T-helper 9 cell (primary cell): ENCODE results near the gene ZAR1L.
A peak's percentile ranks its signal among the peaks of the same experiment; 100 is the strongest.
"Not testable (repeated sequence)": the region's sequence is repeated elsewhere in the genome, so short reads cannot be mapped to it uniquely, and the experiment has no call there.

ENCODE experiments used
- DNase-seq: peaks from one replicate; pipeline ENCODE4 v3.0.0-alpha.2; 2020
- total RNA-seq, 2 donors: gene quantifications; one replicate each; lab custom pipeline; 2026; lab: John Stamatoyannopoulos, UW

ZAR1L gene
- 0 to 0.48 reads per million in 2 donors for total RNA-seq

DNA sequence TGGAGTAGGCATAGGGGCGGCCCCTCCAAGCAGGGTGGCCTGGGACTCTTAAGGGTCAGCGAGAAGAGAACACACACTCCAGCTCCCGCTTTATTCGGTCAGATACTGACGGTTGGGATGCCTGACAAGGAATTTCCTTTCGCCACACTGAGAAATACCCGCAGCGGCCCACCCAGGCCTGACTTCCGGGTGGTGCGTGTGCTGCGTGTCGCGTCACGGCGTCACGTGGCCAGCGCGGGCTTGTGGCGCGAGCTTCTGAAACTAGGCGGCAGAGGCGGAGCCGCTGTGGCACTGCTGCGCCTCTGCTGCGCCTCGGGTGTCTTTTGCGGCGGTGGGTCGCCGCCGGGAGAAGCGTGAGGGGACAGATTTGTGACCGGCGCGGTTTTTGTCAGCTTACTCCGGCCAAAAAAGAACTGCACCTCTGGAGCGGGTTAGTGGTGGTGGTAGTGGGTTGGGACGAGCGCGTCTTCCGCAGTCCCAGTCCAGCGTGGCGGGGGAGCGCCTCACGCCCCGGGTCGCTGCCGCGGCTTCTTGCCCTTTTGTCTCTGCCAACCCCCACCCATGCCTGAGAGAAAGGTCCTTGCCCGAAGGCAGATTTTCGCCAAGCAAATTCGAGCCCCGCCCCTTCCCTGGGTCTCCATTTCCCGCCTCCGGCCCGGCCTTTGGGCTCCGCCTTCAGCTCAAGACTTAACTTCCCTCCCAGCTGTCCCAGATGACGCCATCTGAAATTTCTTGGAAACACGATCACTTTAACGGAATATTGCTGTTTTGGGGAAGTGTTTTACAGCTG lies at the start of gene ZAR1L, which contains the start of gene BRCA2:
Gene ZAR1L, minus strand, starts transcription at position 126 of the 790 bp plus-strand sequence. CDS start 3,438 bp downstream, outside the sequence.
Gene BRCA2, plus strand, starts transcription at position 271 of the 790 bp plus-strand sequence. CDS start 953 bp downstream, outside the sequence.
- peak; percentile 78 for DNase-seq

GRCh38 chr13:32362574-32362973 lies 47.4 kb upstream of the ZAR1L start:
- DNase-seq, result no peak

- not testable (repeated sequence) for DNase-seq
Measured at GRCh38 chr13:32355935-32356334, 40.8 kb upstream of the ZAR1L start.

GRCh38 chr13:32354040-32354439 lies 38.9 kb upstream of the ZAR1L start:
- no peak for DNase-seq

GRCh38 chr13:32350839-32351441 lies 35.8 kb upstream of the ZAR1L start:
- DNase-seq, result not testable (repeated sequence)

DNA sequence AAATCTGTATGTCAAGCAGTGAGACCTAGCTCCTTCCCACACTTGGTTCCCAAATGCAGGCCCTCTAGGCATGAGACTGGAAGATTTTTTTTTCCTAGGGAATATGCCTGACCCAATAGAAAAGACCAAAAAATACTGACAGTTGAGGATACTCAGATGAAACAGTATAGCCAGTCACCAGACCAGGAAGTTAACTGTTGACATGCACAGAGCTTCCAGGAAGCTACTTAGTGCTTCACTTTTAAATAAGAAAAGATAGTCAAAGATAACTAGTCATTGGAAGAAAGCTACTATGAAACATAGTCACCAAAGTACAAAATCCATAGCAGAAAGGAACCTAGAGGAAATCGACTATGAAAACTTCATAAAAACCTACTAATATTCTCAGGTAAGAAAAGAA lies 32.5 kb upstream of the ZAR1L start:
- DNase-seq, result no peak

DNA sequence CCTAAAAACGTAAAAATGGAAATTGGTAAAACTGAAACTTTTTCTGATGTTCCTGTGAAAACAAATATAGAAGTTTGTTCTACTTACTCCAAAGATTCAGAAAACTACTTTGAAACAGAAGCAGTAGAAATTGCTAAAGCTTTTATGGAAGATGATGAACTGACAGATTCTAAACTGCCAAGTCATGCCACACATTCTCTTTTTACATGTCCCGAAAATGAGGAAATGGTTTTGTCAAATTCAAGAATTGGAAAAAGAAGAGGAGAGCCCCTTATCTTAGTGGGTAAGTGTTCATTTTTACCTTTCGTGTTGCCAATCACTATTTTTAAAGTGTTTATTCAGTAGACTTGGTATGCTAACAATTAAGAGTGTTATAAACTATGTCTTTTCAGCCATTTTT lies 25.8 kb upstream of the ZAR1L start:
- DNase-seq, result no peak

- no peak for DNase-seq
Measured at GRCh38 chr13:32334671-32335070, 19.5 kb upstream of the ZAR1L start.

GRCh38 chr13:32330441-32330840 lies 15.3 kb upstream of the ZAR1L start:
- DNase-seq, result no peak

DNA sequence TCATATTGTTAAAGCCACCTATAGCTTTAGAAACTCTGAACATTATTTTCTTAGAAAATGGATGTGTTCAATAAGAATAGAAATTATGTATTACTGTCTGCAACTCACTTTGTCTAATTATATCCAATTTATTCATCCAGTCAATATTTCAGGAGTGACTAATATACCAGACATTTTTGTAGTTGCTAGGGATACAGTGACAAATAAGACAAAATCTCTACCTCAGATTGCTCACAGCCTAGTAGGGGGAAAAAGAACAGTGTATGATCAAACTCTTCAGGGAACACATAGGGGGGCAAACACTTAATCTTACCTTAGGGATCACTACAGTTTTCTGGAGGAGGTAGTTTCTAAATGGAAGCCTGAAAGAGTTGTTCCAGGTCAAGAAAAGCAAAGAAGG lies 8.7 kb upstream of the ZAR1L start:
- DNase-seq, result no peak

DNA sequence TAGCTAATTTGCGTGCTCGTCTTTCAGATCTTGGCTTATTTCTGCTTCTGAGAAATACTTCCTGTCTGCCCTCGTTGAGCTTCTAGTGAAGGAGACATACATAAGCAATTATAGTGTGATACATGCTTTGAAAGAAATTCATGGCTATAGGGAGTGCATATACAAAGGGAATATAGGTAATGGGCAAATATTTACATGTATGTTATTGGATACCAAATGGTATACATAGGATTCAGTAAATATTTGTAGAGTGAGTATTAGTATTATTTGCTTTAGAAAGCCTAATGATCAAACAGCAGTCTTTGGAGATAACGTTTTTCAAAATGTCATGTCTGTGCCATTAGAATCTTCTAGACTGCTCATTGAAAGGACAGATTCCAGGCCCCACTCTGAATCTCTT lies 5.4 kb upstream of the ZAR1L start:
- no peak for DNase-seq

GRCh38 chr13:32317716-32318465 lies 2.7 kb upstream of the ZAR1L start:
- DNase-seq, result no peak

DNA sequence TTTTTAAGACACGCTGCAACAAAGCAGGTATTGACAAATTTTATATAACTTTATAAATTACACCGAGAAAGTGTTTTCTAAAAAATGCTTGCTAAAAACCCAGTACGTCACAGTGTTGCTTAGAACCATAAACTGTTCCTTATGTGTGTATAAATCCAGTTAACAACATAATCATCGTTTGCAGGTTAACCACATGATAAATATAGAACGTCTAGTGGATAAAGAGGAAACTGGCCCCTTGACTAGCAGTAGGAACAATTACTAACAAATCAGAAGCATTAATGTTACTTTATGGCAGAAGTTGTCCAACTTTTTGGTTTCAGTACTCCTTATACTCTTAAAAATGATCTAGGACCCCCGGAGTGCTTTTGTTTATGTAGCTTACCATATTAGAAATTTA lies 1.3 kb upstream of the ZAR1L start:
- DNase-seq, result no peak

DNA sequence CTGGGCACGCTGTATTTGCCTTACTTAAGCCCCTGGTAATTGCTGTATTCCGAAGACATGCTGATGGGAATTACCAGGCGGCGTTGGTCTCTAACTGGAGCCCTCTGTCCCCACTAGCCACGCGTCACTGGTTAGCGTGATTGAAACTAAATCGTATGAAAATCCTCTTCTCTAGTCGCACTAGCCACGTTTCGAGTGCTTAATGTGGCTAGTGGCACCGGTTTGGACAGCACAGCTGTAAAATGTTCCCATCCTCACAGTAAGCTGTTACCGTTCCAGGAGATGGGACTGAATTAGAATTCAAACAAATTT lies 821 bp upstream of the ZAR1L start:
- no peak for DNase-seq

DNA sequence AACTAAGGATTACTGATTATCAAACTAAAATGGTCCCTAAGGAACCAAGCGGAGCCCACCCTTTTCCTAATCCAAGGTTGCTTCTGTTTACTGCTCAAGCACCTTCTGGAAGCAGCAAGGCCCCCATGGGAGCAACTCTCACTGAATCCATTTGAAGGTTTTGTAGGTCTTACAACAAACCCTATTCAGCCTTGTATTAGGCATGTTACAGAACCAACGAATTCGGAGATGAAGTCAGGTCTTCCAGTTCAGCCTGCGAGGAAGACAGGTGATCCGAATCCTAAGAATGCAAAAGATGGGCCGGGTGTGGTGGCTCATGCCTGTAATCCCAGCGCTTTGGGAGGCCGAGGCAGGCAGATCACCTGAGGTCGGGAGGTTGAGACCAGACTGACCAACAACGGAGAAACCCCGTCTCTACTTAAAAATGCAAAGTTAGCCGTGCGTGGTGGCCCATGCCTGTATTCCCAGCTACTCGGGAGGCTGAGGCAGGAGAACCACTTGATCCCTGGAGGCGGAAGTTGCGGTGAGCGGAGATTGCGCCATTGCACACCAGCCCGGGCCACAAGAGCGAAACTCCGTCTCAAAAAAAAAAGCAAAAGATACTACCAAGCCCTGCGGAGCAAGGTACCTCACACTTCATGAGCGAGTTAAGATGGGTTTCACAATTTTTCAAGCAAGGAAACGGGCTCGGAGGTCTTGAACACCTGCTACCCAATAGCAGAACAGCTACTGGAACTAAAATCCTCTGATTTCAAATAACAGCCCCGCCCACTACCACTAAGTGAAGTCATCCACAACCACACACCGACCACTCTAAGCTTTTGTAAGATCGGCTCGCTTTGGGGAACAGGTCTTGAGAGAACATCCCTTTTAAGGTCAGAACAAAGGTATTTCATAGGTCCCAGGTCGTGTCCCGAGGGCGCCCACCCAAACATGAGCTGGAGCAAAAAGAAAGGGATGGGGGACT lies 609 bp downstream of the ZAR1L start:
- DNase-seq, result peak; percentile 38

GRCh38 chr13:32311188-32311897 lies 3.8 kb downstream of the ZAR1L start:
- no peak for DNase-seq

GRCh38 chr13:32310134-32310706 lies 4.9 kb downstream of the ZAR1L start:
- DNase-seq, result peak; percentile 6

DNA sequence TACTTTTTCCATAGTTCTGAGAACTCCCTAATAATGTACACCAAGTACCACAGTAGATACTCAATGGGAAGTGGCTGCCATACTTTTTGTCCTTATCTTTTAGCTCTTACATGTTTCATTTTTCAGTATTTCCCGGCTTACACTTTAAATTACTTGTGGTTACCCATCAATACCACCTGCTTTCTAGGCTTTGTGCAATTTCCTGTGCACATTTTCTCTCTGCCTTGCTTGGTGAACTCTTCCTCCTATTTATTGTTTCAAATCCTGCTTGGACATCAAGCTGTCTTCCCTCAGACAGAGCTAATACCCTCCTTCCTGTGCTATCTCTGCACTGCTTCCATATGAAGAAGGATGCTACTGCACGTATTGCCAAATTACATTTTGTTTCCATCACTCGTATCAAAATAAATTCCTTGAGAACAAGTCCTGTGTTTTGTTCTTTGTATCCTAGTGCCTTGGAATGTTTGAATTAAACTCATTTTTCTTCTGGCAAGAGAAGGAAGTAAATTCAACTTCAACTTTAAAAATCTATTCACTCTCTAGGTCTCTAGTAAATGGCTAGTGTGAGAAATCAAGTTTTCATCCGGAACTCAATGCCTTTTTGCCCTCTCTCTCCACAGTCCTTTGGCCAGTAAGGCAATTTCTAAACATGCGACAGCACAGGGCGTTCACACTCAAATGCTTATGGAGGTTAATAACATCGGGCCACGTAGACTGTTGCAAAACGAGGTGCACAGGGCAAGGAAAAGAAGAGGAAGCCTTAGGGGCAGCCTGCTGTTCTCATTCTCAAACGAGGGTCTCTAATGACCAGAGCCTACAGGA lies 5.6 kb downstream of the ZAR1L start:
- no peak for DNase-seq

GRCh38 chr13:32305646-32306045 lies 9.5 kb downstream of the ZAR1L start:
- no peak for DNase-seq

- DNase-seq, result no peak
Measured at GRCh38 chr13:32302461-32302860, 12.7 kb downstream of the ZAR1L start.
